ENCODE results near the gene HDAC9.

DNA sequence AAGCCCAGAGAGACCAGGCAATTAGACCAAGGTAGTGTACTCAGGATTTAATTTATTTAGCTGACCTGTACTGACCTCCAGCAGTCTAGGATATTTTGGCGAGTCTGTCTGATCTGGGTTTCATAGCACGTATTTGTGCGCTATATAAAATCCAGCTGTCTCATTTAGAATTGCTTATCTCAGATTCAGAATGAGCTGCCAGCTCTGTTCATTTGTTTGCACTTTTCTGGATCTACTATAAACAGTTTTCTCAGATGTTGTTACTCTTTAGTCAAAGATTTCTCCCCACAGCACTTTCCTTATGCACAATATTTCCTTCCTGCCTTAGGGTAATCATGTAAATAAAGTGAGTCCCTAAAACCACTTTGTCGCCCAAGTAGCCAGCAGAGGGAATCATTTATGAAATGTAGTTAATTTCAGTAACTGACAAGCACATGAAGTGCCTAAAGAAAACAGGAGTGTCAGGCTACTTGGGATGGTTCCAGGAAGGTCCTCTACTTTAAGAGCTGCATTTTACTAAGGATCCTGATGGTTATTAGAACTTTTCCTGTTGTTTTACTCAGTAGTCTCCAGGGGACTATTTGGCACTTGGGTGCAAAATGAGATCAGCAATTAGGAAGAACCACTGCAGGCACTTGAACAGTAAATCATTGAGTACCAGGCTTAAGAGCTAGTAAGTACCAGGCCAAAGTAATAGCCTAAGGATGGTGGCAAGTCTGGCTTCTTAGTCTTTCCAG, 395.5 kb downstream of the HDAC9 start:
- no peak for TF ChIP-seq POLR2A (IDR thresholded peaks at IDR 0.05)
- TF ChIP-seq, protein P1, sequence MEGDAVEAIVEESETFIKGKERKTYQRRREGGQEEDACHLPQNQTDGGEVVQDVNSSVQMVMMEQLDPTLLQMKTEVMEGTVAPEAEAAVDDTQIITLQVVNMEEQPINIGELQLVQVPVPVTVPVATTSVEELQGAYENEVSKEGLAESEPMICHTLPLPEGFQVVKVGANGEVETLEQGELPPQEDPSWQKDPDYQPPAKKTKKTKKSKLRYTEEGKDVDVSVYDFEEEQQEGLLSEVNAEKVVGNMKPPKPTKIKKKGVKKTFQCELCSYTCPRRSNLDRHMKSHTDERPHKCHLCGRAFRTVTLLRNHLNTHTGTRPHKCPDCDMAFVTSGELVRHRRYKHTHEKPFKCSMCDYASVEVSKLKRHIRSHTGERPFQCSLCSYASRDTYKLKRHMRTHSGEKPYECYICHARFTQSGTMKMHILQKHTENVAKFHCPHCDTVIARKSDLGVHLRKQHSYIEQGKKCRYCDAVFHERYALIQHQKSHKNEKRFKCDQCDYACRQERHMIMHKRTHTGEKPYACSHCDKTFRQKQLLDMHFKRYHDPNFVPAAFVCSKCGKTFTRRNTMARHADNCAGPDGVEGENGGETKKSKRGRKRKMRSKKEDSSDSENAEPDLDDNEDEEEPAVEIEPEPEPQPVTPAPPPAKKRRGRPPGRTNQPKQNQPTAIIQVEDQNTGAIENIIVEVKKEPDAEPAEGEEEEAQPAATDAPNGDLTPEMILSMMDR (IDR thresholded peaks at IDR 0.05), result no peak

Data from adrenal gland (tissue), 5 donors.